HEK293 (cell line): ENCODE measurements around the gene KDM4C.

ENCODE experiments used
- CTCF ChIA-PET: fragments of 350-600 bp; formaldehyde crosslinking; extraction: SDS; loops from one replicate; lab custom pipeline; 2021; ENCODE audit warnings: antibody characterized with exemption; lab: Yijun Ruan, JAX
- POLR2A ChIA-PET: fragments of 300-600 bp; formaldehyde crosslinking; extraction: SDS; loops from one replicate; lab custom pipeline; 2020; ENCODE audit warnings: antibody characterized with exemption, inconsistent platforms; lab: Yijun Ruan, JAX
- H3K27ac ChIP-seq: fragments of 200-500 bp; sonication (Bioruptor generic); 2 replicates; pipeline ENCODE4 v1.5.1; 2014; ENCODE audit warnings: low read depth, low read length, control low read depth, inconsistent platforms; ENCODE audit errors: extremely low read depth
- H3K36me3 ChIP-seq, 2 experiments: fragments of 200-500 bp in 1 of 2; sonication (Bioruptor generic) in 1 of 2; 1 replicate in 1 of 2; 2 replicates in 1 of 2; pipeline ENCODE4 v1.5.1; 2014 to 2017; ENCODE audit warnings: inconsistent platforms in 2 of 2, low read length in 2 of 2; ENCODE audit not compliant: control insufficient read depth in 2 of 2, insufficient read depth in 1 of 2
- H3K4me1 ChIP-seq: fragments of 200-500 bp; sonication (Bioruptor generic); 2 replicates; pipeline ENCODE4 v1.5.1; 2014; ENCODE audit warnings: mild to moderate bottlenecking, low read length, inconsistent platforms; ENCODE audit not compliant: control insufficient read depth, insufficient read depth
- H3K4me3 ChIP-seq: 2 replicates; pipeline ENCODE4 v1.5.1; 2011; ENCODE audit warnings: low read depth, mild to moderate bottlenecking, control low read depth, low read length, moderate library complexity
- H3K9me3 ChIP-seq: fragments of 200-500 bp; sonication (Bioruptor generic); 2 replicates; pipeline ENCODE4 v1.5.1; 2014; ENCODE audit warnings: low read depth, low read length, inconsistent platforms; ENCODE audit not compliant: control insufficient read depth, insufficient read depth
- CTCF ChIP-seq: fragments of 450-650 bp; formaldehyde crosslinking; IDR thresholded peaks from 2 replicates; pipeline ENCODE4 v1.5.1; 2016; ENCODE audit warnings: missing biosample characterization, missing genetic modification characterization
- HIC1 ChIP-seq: fragments of 450-650 bp; formaldehyde crosslinking; IDR thresholded peaks from 2 replicates; pipeline ENCODE4 v1.5.1; 2016; ENCODE audit warnings: missing biosample characterization, missing genetic modification characterization
- HOXA7 ChIP-seq: sonication (generic); formaldehyde crosslinking; IDR thresholded peaks from 2 replicates; pipeline ENCODE4 v1.8.1; 2022; ENCODE audit warnings: missing genetic modification reagents, borderline replicate concordance
- MEIS1 ChIP-seq: sonication (generic); formaldehyde crosslinking; IDR thresholded peaks from 2 replicates; pipeline ENCODE4 v1.8.1; 2022; ENCODE audit warnings: missing genetic modification reagents, mild to moderate bottlenecking, borderline replicate concordance
- MZF1 ChIP-seq: fragments of 450-650 bp; formaldehyde crosslinking; IDR thresholded peaks from 2 replicates; pipeline ENCODE4 v1.5.1; 2017; ENCODE audit warnings: missing biosample characterization, missing genetic modification characterization, borderline replicate concordance
- PATZ1 ChIP-seq: fragments of 450-650 bp; formaldehyde crosslinking; IDR thresholded peaks from 2 replicates; pipeline ENCODE4 v1.5.1; 2016; ENCODE audit warnings: missing biosample characterization, missing genetic modification characterization
- PRDM4 ChIP-seq: fragments of 450-650 bp; formaldehyde crosslinking; IDR thresholded peaks from 2 replicates; pipeline ENCODE4 v1.5.1; 2017; ENCODE audit warnings: missing biosample characterization, missing genetic modification characterization
- ZBTB20 ChIP-seq: fragments of 450-650 bp; formaldehyde crosslinking; IDR thresholded peaks from 2 replicates; pipeline ENCODE4 v1.5.1; 2016; ENCODE audit warnings: missing biosample characterization, missing genetic modification characterization
- ZNF211 ChIP-seq: fragments of 450-650 bp; formaldehyde crosslinking; IDR thresholded peaks from 2 replicates; pipeline ENCODE4 v1.5.1; 2016; ENCODE audit warnings: low read depth, missing biosample characterization, missing genetic modification characterization
- ZNF324 ChIP-seq: fragments of 450-650 bp; formaldehyde crosslinking; IDR thresholded peaks from 2 replicates; pipeline ENCODE4 v1.5.1; 2016; ENCODE audit warnings: missing biosample characterization, missing genetic modification characterization
- ZNF398 ChIP-seq: fragments of 450-650 bp; formaldehyde crosslinking; IDR thresholded peaks from 2 replicates; pipeline ENCODE4 v1.5.1; 2017; ENCODE audit warnings: missing biosample characterization, missing genetic modification characterization
- ZNF426 ChIP-seq: fragments of 450-650 bp; formaldehyde crosslinking; IDR thresholded peaks from 2 replicates; pipeline ENCODE4 v1.5.1; 2017; ENCODE audit warnings: missing biosample characterization, missing genetic modification characterization, mild to moderate bottlenecking, inconsistent platforms, moderate library complexity
- ZNF513 ChIP-seq: fragments of 450-650 bp; IDR thresholded peaks from 2 replicates; pipeline ENCODE4 v1.5.1; 2018; ENCODE audit warnings: missing biosample characterization, missing genetic modification characterization
- ZNF521 ChIP-seq: fragments of 450-650 bp; formaldehyde crosslinking; IDR thresholded peaks from 2 replicates; pipeline ENCODE4 v1.5.1; 2017; ENCODE audit warnings: missing biosample characterization, mild to moderate bottlenecking, missing genetic modification characterization
- ZNF664 ChIP-seq: fragments of 450-650 bp; formaldehyde crosslinking; IDR thresholded peaks from 2 replicates; pipeline ENCODE4 v1.5.1; 2016; ENCODE audit warnings: missing biosample characterization, missing genetic modification characterization
- ZNF701 ChIP-seq: fragments of 450-650 bp; formaldehyde crosslinking; IDR thresholded peaks from 2 replicates; pipeline ENCODE4 v1.5.1; 2016; ENCODE audit warnings: missing biosample characterization, missing genetic modification characterization

Gene KDM4C

GRCh38 chr9:6996061-6996854 is 238.5 kb downstream of the KDM4C start (continued):
- no peak for TF ChIP-seq PRDM4 (tag by site-specific recombination)
- no peak for TF ChIP-seq ZNF398 (tag by site-specific recombination)
- no peak for TF ChIP-seq CTCF (tag by site-specific recombination)
- no peak for TF ChIP-seq PATZ1 (tag by site-specific recombination)
- TF ChIP-seq MZF1, result no peak
- TF ChIP-seq ZNF426, result no peak
- no peak for TF ChIP-seq HIC1 (tag by site-specific recombination)
- TF ChIP-seq ZNF521 (tag by site-specific recombination), result no peak
- no peak for TF ChIP-seq ZNF701 (tag by site-specific recombination)
- TF ChIP-seq MEIS1, result no peak

- Histone ChIP-seq H3K9me3 (no peaks in the 10 kb centered on the region), H3K27ac (no peak overlapping the region), H3K4me1 (no peaks in the 10 kb centered on the region), H3K4me3 (no peak overlapping the region), H3K36me3 (peaks cover 0 to 3% of the 10 kb centered on the region in 2 experiments; a peak in 1 of 3 replicates)
- ChIA-PET POLR2A (no interaction called here), CTCF (interaction anchor here (1.9 kb wide), 1 partner anchor 13 kb away, joined by 5 read pairs; no protein-coding TSS in a partner anchor)
- TF ChIP-seq ZNF513 (tag by site-specific recombination), result no peak
- no peak for TF ChIP-seq ZNF664 (tag by site-specific recombination)
- no peak for TF ChIP-seq ZBTB20 (tag by site-specific recombination)
- no peak for TF ChIP-seq HOXA7
- TF ChIP-seq ZNF324, result no peak
- TF ChIP-seq ZNF211 (tag by site-specific recombination), result no peak
These were observed 239.6 kb downstream of the KDM4C start for GRCh38 chr9:6997330-6997729.
